ENCODE data around the gene COMMD1. TPM values are rescaled to one million over a fixed set of nuclear protein-coding genes. Genes with fewer than 3 reads are reported as not detected.

COMMD1 gene
- total RNA-seq, 6 donors from 2014 or later, result 27.0 to 59.7 (median 35.6) TPM

DNA sequence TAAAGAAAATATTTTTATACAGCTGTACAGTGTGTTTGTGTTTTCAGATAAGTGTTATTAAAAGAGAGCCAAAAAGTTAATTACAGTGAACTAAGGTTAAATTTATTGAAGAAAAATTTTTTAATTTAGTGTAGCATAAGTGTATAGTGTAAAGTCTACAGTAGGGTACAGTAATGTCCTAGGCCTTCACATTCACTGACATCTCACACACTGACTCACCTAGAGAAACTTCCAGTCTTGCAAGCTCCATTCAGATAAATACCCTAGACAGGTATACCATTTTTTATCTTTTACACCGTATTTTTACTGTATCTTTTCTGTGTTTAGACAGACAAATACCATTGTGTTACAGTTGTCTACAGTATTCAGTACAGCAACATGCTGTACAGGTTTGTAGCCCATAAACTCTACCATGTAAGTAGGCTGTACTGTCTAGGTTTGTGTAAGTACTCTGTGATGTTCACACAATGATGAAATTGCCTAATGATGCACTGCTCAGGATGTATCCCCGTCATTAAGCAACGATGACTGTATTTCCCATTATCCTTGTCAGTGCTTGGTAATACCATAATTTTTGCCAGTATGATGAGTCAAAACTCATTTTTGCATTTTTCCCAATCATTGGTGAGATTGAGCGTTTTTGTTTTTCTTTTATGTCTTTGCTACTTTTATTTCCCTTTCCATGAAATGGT is 242.3 kb downstream of the COMMD1 start:
- H3K9me3 ChIP-seq, result no peaks in the 10 kb centered on the region
- no peak overlapping the region for H3K4me3 ChIP-seq
- H3K36me3 ChIP-seq, result no peaks in the 10 kb centered on the region
- no peaks in the 10 kb centered on the region for H3K4me1 ChIP-seq
- no peaks in the 10 kb centered on the region for H3K27me3 ChIP-seq
- TF ChIP-seq POLR2A (IDR thresholded peaks at IDR 0.05) (no peak), EP300 (IDR thresholded peaks at IDR 0.05) (no peak), POLR2AphosphoS5 (IDR thresholded peaks at IDR 0.05) (no peak)
- TF ChIP-seq, protein P1, sequence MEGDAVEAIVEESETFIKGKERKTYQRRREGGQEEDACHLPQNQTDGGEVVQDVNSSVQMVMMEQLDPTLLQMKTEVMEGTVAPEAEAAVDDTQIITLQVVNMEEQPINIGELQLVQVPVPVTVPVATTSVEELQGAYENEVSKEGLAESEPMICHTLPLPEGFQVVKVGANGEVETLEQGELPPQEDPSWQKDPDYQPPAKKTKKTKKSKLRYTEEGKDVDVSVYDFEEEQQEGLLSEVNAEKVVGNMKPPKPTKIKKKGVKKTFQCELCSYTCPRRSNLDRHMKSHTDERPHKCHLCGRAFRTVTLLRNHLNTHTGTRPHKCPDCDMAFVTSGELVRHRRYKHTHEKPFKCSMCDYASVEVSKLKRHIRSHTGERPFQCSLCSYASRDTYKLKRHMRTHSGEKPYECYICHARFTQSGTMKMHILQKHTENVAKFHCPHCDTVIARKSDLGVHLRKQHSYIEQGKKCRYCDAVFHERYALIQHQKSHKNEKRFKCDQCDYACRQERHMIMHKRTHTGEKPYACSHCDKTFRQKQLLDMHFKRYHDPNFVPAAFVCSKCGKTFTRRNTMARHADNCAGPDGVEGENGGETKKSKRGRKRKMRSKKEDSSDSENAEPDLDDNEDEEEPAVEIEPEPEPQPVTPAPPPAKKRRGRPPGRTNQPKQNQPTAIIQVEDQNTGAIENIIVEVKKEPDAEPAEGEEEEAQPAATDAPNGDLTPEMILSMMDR (IDR thresholded peaks at IDR 0.05), result no peak
- WGBS, 2 donors, result 79 to 97% methylated on average over 4 of the region's 4 CpGs
- no peak for ATAC-seq (ENCODE audit: low FRiP score in 2 of 2)
- no peak for DNase-seq
- H3K27ac ChIP-seq, result no peak overlapping the region

DNA sequence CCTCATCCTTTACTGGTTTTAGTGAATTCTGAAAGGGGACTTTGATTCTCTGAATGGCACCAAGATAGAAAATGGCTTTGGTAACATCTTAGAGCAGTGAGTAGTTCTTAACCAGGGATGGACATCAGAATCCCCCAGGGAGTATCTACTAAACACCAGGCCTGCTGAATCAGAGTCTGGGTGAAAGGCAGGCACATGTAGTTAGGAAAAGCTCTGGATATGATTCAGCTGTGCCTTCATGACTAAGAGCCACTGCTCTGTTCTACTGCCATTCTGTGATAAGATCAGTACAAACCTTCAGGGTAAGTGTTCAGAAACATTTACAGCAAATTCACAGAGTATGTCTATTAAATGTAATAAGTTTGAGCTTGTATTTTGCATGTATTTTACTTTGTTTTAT is 244.2 kb downstream of the COMMD1 start:
- Histone ChIP-seq H3K36me3 (no peaks in the 10 kb centered on the region), H3K27ac (no peak overlapping the region), H3K9me3 (no peaks in the 10 kb centered on the region), H3K4me1 (peaks cover 0 to 4% (median 0%) of the 10 kb centered on the region in 4 donors), H3K4me3 (no peak overlapping the region), H3K27me3 (no peaks in the 10 kb centered on the region)
- DNase-seq, result no peak
- TF ChIP-seq EP300 (IDR thresholded peaks at IDR 0.05), result no peak
- TF ChIP-seq POLR2A (IDR thresholded peaks at IDR 0.05), result no peak
- TF ChIP-seq POLR2AphosphoS5 (IDR thresholded peaks at IDR 0.05), result no peak
- TF ChIP-seq, protein P1 (IDR thresholded peaks at IDR 0.05), result no peak
- ATAC-seq (ENCODE audit: low FRiP score in 2 of 2), result peak in 1 of 2 donors; percentile 49

DNA sequence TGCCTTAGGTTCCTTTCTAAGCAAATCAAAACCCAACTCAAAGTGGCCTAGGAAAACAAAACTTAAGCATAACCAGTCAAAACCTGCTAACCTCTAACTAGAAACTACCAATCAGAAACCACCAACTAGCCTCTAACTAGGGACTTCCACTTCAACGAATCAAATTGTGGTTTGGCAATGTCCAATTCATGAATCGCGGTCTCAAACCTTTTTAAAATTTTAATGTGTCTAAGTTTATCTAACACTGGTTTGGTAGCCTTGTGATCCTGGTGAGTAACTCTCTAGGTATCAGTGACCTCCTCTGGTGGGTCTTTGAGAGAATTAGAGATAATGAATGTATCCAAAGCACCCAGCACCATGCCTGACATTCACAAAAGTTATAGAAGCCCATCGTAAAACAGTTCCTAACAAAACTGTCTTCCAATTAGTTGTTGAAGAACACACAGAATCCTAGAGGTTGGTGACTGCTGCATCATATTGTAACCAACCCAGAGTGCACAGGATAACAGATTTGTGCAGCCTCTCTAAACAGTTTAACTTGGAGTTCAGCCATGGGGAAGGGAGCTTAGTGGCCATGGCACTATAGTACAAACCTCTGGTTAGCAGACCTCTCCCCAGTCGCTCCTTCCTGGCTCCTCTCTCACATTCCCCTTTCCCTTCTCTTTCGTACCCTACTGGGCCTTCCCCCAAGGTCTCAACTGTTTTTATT is 245.3 kb downstream of the COMMD1 start:
- TF ChIP-seq POLR2AphosphoS5 (IDR thresholded peaks at IDR 0.05), result no peak
- TF ChIP-seq POLR2A (IDR thresholded peaks at IDR 0.05), result no peak
- TF ChIP-seq, protein P1 (IDR thresholded peaks at IDR 0.05), result no peak
- no peak for TF ChIP-seq EP300 (IDR thresholded peaks at IDR 0.05)
- Histone ChIP-seq H3K27me3 (no peaks in the 10 kb centered on the region), H3K27ac (no peak overlapping the region), H3K9me3 (no peaks in the 10 kb centered on the region), H3K4me3 (no peak overlapping the region), H3K36me3 (no peaks in the 10 kb centered on the region), H3K4me1 (peaks cover 0 to 4% (median 0%) of the 10 kb centered on the region in 4 donors)
- WGBS, 2 donors, result 84 to 91% methylated on average over 6 of the region's 6 CpGs
- DNase-seq (no peak), ATAC-seq (ENCODE audit: low FRiP score in 2 of 2) (no peak)

DNA sequence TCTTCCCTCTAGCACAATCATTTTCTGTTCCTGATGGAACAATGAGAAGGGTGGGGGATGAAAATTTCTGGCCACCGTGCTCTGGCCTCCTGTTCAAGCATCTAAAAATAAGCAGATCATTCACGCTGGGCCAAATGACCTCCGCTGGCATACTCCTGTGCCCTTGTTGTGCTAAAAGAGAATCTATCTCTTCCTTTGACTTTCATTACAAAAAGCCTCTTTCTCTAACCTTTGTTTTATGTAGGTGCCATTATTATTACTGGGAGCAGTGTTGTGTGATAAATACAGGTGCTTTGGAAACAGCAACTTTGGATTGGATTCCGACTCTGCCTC is 245.8 kb downstream of the COMMD1 start:
- WGBS, 2 donors, result 86 to 89% methylated on average over 4 of the region's 4 CpGs
- DNase-seq (no peak), ATAC-seq (ENCODE audit: low FRiP score in 2 of 2) (no peak)
- TF ChIP-seq POLR2AphosphoS5 (IDR thresholded peaks at IDR 0.05) (no peak), EP300 (IDR thresholded peaks at IDR 0.05) (no peak), POLR2A (IDR thresholded peaks at IDR 0.05) (no peak)
- TF ChIP-seq, protein P1 (IDR thresholded peaks at IDR 0.05), result no peak
- Histone ChIP-seq H3K27me3 (no peaks in the 10 kb centered on the region), H3K4me1 (peaks cover 0 to 4% (median 0%) of the 10 kb centered on the region in 4 donors), H3K4me3 (no peak overlapping the region), H3K27ac (no peak overlapping the region), H3K36me3 (no peaks in the 10 kb centered on the region), H3K9me3 (no peaks in the 10 kb centered on the region)
